WI38 (cell line): ENCODE data around the gene EVX2.

Source experiments
- H3K4me3 ChIP-seq: 2 replicates; pipeline ENCODE4 v1.5.1; 2011; ENCODE audit warnings: low read depth, mild to moderate bottlenecking, control low read depth, low read length
- TF ChIP-seq, protein P1 (sequence below): IDR thresholded peaks from 2 replicates; pipeline ENCODE4 v1.5.1; 2012; ENCODE audit warnings: low read depth, mild to moderate bottlenecking, control low read depth, low read length

The EVX2 gene

GRCh38 chr2:176110415-176111308 lies 26.9 kb upstream of the EVX2 start:
- no peak overlapping the region for H3K4me3 ChIP-seq
- TF ChIP-seq, protein P1, sequence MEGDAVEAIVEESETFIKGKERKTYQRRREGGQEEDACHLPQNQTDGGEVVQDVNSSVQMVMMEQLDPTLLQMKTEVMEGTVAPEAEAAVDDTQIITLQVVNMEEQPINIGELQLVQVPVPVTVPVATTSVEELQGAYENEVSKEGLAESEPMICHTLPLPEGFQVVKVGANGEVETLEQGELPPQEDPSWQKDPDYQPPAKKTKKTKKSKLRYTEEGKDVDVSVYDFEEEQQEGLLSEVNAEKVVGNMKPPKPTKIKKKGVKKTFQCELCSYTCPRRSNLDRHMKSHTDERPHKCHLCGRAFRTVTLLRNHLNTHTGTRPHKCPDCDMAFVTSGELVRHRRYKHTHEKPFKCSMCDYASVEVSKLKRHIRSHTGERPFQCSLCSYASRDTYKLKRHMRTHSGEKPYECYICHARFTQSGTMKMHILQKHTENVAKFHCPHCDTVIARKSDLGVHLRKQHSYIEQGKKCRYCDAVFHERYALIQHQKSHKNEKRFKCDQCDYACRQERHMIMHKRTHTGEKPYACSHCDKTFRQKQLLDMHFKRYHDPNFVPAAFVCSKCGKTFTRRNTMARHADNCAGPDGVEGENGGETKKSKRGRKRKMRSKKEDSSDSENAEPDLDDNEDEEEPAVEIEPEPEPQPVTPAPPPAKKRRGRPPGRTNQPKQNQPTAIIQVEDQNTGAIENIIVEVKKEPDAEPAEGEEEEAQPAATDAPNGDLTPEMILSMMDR = no peak

DNA sequence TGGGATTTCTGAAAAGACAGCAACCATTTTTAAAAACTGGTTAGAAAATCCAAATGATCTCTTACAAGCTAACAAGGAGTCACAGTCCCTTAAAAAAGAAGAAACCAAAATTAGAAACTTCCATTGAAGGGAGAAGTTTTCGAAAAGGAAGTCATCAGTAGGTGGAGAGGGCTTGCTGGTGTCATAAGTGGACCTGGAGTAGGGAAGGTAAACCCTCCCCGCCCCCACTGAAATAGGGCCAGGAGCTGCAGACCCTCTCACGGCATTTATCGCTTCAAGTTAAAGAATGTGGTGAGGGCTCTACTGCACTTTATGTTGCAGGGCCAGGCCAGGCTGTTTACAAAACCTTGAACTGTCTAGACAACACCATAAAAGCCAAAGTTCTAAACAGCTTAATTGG lies 26.2 kb upstream of the EVX2 start:
- no peak overlapping the region for H3K4me3 ChIP-seq

GRCh38 chr2:176109192-176109901 lies 25.6 kb upstream of the EVX2 start:
- H3K4me3 ChIP-seq = no peak overlapping the region
- TF ChIP-seq, protein P1 = no peak

More for the DNA sequence above, 26.2 kb upstream of the EVX2 start:
- TF ChIP-seq, protein P1 = no peak

DNA sequence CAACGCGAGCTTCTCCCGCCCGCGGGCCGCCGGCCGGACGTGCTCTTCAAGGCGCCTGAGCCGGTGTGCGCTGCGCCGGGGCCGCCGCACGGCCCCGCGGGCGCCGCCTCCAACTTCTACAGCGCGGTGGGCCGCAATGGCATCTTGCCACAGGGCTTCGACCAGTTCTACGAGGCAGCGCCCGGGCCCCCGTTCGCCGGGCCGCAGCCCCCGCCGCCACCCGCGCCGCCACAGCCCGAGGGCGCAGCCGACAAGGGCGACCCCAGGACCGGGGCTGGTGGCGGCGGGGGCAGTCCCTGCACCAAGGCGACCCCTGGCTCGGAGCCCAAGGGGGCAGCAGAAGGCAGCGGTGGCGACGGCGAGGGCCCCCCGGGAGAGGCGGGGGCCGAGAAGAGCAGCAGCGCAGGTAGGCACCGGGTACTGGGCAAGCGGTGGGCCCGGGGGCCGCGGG lies 24.0 kb upstream of the EVX2 start:
- no peak overlapping the region for H3K4me3 ChIP-seq
- TF ChIP-seq, protein P1 = no peak

DNA sequence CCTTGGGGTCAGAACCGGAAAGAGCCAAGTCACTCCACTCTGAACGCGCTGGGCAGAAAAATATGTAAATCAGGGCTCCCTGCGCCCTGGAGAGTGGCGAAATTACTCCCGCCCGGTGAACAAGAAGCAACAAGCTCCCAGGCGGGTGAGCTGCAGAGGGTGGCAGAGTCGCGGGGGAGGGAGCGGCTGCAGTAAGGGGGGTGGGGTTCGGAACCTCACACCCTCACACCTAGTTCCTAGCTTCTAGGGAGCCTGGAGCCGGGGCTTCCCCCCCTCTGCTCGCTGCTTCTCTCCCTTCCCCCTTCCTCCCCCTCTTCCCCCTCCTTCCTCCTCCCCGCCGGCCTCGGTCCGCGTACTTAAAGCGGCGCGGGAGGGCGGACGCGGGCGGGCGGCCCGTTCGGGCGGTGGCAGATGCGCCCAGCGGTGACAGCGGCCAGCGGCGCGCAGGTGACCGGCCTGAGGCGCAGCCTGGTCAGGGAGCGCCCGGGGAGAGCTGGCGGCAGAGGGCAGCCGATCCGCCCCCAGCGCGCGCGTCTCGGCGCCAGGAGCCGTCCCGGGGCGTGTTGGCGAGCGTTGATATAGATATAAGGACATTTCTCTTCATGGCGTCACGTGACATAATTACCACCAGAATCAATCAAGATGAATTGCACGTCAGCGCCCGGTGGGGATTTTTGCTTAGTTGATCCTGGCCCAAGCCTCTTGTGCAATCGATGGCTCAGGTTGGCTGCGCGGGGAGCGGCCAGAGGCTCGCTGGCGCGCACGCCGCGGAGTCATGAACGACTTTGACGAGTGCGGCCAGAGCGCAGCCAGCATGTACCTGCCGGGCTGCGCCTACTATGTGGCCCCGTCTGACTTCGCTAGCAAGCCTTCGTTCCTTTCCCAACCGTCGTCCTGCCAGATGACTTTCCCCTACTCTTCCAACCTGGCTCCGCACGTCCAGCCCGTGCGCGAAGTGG lies 23.1 kb upstream of the EVX2 start, which contains the start of gene HOXD11:
TSS of gene HOXD11 (plus strand) at position 700 of the 959 bp plus-strand sequence. CDS start at position 776, 76 bp downstream.
- TF ChIP-seq, protein P1 = no peak
- no peak within 1 kb of the TSS for H3K4me3 ChIP-seq

GRCh38 chr2:176105730-176106580 lies 22.2 kb upstream of the EVX2 start:
- TF ChIP-seq, protein P1 = no peak
- H3K4me3 ChIP-seq = no peak overlapping the region
